MCF 10A (cell line): ENCODE results near the gene LHX6. TPM values are rescaled to one million over a fixed set of nuclear protein-coding genes. Genes with fewer than 3 reads are reported as not detected.

Experiments
- BruUV-seq: library from RNA; stranded (reverse); fragments of 400-500 nt; replicated peaks from 2 replicates; lab custom pipeline; 2021; lab: Mats Ljungman, UMichigan
- CTCF ChIA-PET: fragments of 300-600 bp; sonication (Branson Sonifier 250); formaldehyde crosslinking; extraction: SDS; loops from one replicate; lab custom pipeline; 2021; ENCODE audit warnings: antibody characterized with exemption, inconsistent platforms; lab: Yijun Ruan, JAX
- POLR2A ChIA-PET: fragments of 300-600, 350-650 bp; sonication (Branson Sonifier 250); formaldehyde crosslinking; extraction: SDS; loops from one replicate; lab custom pipeline; 2020; ENCODE audit warnings: antibody characterized with exemption, inconsistent platforms; lab: Yijun Ruan, JAX
- DNase-seq: peaks from one replicate; pipeline ENCODE4 v3.0.0-alpha.2; 2018; ENCODE audit not compliant: unreplicated experiment
- H3K27ac Mint-ChIP-seq: one replicate; pipeline ENCODE4 v1.8.0; 2022; ENCODE audit warnings: mild to moderate bottlenecking, low read depth, mixed read lengths; ENCODE audit not compliant: unreplicated experiment
- H3K27me3 Mint-ChIP-seq: one replicate; pipeline ENCODE4 v1.8.0; 2022; ENCODE audit warnings: mixed read lengths; ENCODE audit not compliant: insufficient read depth, unreplicated experiment
- H3K36me3 Mint-ChIP-seq: one replicate; pipeline ENCODE4 v1.8.0; 2022; ENCODE audit warnings: mild to moderate bottlenecking, moderate library complexity, mixed read lengths; ENCODE audit not compliant: insufficient read depth, unreplicated experiment
- H3K4me1 Mint-ChIP-seq: one replicate; pipeline ENCODE4 v1.8.0; 2022; ENCODE audit warnings: mixed read lengths; ENCODE audit not compliant: insufficient read depth, unreplicated experiment
- H3K4me3 Mint-ChIP-seq: one replicate; pipeline ENCODE4 v1.8.0; 2022; ENCODE audit warnings: mild to moderate bottlenecking, moderate library complexity, mixed read lengths; ENCODE audit not compliant: unreplicated experiment
- H3K9me3 Mint-ChIP-seq: one replicate; pipeline ENCODE4 v1.8.0; 2022; ENCODE audit warnings: mixed read lengths; ENCODE audit not compliant: unreplicated experiment
- intact Hi-C: fragments of 100-400 bp; cut with micrococcal nuclease; formaldehyde crosslinking; loops from 2 replicates; pipeline ENCODE4 v1.14.1; 2022
- total RNA-seq: library from RNA; stranded (reverse); gene quantifications from 2 replicates; pipeline ENCODE4 v1.2.3, GENCODE V29; 2022
- TF ChIP-seq, protein P1 (sequence below): fragments of 200-600 bp; IDR thresholded peaks from one replicate; pipeline ENCODE4 v1.8.0; 2022; ENCODE audit warnings: antibody characterized with exemption, mild to moderate bottlenecking; ENCODE audit not compliant: unreplicated experiment

LHX6 gene
- total RNA-seq, 1 experiment from 2014 or later: 0.26 TPM

DNA sequence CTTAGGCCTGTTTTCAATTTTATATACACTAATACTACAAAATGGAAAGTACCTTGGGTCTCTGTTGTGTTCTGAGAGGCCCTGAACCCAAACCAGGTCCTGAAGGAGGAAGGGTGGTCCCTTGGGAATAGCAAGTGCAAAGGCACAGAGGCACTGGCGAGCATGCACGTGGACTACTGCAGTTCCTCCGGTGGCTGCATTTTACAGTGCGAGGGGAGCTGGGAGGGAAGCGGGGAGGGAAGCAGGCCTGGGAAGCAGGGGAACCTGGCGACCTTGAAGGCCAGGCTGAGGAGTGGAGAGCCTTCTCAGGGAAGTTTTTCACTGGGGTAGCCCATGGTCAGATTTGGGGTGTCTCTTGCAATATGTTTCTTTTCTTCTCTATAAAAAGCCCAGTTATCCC is 35.1 kb downstream of the LHX6 start:
- Mint-ChIP-seq H3K36me3 (no peaks in the 10 kb centered on the region), H3K9me3 (no peaks in the 10 kb centered on the region), H3K4me1 (no peaks in the 10 kb centered on the region), H3K27me3 (peaks cover 14% of the 10 kb centered on the region), H3K27ac (no peak overlapping the region), H3K4me3 (no peak overlapping the region)
- intact Hi-C loops: no loop called here
- no peak for DNase-seq
- TF ChIP-seq, protein P1, sequence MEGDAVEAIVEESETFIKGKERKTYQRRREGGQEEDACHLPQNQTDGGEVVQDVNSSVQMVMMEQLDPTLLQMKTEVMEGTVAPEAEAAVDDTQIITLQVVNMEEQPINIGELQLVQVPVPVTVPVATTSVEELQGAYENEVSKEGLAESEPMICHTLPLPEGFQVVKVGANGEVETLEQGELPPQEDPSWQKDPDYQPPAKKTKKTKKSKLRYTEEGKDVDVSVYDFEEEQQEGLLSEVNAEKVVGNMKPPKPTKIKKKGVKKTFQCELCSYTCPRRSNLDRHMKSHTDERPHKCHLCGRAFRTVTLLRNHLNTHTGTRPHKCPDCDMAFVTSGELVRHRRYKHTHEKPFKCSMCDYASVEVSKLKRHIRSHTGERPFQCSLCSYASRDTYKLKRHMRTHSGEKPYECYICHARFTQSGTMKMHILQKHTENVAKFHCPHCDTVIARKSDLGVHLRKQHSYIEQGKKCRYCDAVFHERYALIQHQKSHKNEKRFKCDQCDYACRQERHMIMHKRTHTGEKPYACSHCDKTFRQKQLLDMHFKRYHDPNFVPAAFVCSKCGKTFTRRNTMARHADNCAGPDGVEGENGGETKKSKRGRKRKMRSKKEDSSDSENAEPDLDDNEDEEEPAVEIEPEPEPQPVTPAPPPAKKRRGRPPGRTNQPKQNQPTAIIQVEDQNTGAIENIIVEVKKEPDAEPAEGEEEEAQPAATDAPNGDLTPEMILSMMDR: no peak
- ChIA-PET CTCF (interaction anchor here (1.5 kb wide), 1 partner anchor 70 kb away, joined by 6 read pairs; no protein-coding TSS in a partner anchor), POLR2A (no interaction called here)
- no TSS peak for BruUV-seq

DNA sequence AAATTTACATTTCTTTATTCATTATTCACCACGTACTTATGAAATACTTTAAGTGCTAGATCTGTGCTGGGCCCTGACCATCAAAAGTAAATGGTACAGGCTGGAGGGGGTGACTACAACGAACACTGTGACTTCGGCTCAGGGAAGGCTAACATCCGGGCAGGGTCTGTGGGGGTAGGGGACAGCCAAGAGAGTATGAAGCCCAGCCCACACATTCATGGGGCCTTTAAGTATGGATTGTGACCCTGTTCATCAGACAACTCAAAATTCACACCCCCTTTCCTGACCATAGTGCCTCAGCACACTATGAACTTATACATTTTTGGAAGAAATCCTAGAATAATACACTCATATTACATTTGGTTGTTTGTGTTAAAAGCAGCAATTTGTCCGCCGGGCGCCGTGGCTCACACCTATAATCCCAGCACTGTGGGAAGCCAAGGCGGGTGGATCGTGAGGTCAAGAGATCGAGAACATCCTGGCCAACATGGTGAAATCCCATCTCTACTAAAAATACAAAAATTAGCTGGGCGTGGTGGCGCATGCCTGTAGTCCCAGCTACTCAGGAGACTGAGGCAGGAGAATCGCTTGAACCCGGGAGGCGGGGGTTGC is 35.7 kb downstream of the LHX6 start:
- no peaks in the 10 kb centered on the region for H3K9me3 Mint-ChIP-seq
- no peaks in the 10 kb centered on the region for H3K4me1 Mint-ChIP-seq
- H3K27ac Mint-ChIP-seq: no peak overlapping the region
- intact Hi-C loops: no loop called here
- POLR2A ChIA-PET: no interaction called here
- no peaks in the 10 kb centered on the region for H3K36me3 Mint-ChIP-seq
- H3K4me3 Mint-ChIP-seq: no peak overlapping the region
- H3K27me3 Mint-ChIP-seq: peaks cover 14% of the 10 kb centered on the region
- DNase-seq: peak; percentile 41
- no TSS peak for BruUV-seq
- CTCF ChIA-PET: interaction anchor here (1.5 kb wide), 1 partner anchor 70 kb away, joined by 6 read pairs; no protein-coding TSS in a partner anchor
- TF ChIP-seq, protein P1: no peak

DNA sequence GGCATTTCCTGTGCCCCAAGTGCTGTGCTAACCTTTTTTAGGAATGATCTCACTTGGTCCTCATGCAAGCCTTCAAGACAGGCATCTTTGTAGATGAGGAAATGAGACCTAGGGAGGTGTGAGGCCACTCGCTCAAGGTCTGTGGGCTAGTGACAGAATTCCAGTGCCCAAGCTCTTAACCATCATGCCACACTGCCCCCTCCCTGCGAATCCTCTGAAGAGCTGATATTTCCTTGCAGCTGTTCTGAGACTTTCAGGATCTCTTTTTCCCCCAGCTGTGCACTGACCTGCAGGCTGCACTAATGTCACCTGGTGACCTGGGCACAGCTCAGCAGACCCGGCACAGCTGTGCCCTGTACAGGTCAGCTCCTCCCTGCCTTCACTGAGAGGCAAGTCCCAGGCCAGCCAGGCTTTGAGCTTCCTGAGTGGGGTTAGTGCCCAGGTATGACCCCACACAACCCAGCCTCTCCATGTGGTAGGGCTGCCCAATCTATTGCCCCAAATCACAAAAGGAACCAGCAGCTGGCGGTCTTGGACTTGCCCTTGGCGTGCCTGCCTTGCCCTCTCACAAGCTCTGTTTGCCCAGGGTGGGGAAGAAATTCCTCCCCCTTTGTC is 36.4 kb downstream of the LHX6 start:
- TF ChIP-seq, protein P1: no peak
- CTCF ChIA-PET: interaction anchor here (1.5 kb wide), 1 partner anchor 69 kb away, joined by 6 read pairs; no protein-coding TSS in a partner anchor
- Mint-ChIP-seq H3K27me3 (peaks cover 12% of the 10 kb centered on the region), H3K27ac (no peak overlapping the region), H3K9me3 (no peaks in the 10 kb centered on the region), H3K4me3 (no peak overlapping the region), H3K36me3 (no peaks in the 10 kb centered on the region), H3K4me1 (no peaks in the 10 kb centered on the region)
- no TSS peak for BruUV-seq
- intact Hi-C loops: no loop called here
- POLR2A ChIA-PET: interaction anchor here (0.6 kb wide), 1 partner anchor 112 kb away, joined by 3 read pairs; no protein-coding TSS in a partner anchor
- DNase-seq: no peak

DNA sequence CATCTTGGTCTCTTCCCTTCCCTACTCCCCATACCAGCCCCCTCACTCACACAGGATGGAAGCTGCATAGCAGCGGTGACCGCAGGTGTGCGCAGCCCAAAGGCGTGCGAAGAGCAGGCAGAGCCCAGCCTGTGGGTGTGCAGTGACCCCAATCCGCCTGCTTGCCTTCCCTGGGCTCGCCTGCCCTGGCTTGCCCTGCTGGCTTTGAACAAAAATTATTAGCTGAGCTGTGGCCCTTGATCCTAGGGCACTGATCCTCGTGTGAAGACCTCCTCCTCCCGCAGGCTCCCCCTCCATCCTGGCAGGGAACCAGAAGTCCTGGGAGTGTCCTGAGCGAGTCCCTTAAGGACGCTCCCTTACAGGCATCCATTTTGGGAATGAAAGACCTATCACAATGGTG is 37.2 kb downstream of the LHX6 start:
- TF ChIP-seq, protein P1: no peak
- H3K36me3 Mint-ChIP-seq: no peaks in the 10 kb centered on the region
- ChIA-PET POLR2A (no interaction called here), CTCF (no interaction called here)
- intact Hi-C loops: no loop called here
- BruUV-seq: no TSS peak
- no peaks in the 10 kb centered on the region for H3K9me3 Mint-ChIP-seq
- H3K27ac Mint-ChIP-seq: no peak overlapping the region
- H3K27me3 Mint-ChIP-seq: peaks cover 4% of the 10 kb centered on the region
- H3K4me1 Mint-ChIP-seq: no peaks in the 10 kb centered on the region
- no peak for DNase-seq
- H3K4me3 Mint-ChIP-seq: no peak overlapping the region
